ENCODE results near the gene ADGRG4. TPM values are rescaled to one million over a fixed set of nuclear protein-coding genes. Genes with fewer than 3 reads are reported as not detected.

The ADGRG4 gene
- total RNA-seq, 2 donors from 2014 or later = 0.14 to 0.41 TPM

DNA sequence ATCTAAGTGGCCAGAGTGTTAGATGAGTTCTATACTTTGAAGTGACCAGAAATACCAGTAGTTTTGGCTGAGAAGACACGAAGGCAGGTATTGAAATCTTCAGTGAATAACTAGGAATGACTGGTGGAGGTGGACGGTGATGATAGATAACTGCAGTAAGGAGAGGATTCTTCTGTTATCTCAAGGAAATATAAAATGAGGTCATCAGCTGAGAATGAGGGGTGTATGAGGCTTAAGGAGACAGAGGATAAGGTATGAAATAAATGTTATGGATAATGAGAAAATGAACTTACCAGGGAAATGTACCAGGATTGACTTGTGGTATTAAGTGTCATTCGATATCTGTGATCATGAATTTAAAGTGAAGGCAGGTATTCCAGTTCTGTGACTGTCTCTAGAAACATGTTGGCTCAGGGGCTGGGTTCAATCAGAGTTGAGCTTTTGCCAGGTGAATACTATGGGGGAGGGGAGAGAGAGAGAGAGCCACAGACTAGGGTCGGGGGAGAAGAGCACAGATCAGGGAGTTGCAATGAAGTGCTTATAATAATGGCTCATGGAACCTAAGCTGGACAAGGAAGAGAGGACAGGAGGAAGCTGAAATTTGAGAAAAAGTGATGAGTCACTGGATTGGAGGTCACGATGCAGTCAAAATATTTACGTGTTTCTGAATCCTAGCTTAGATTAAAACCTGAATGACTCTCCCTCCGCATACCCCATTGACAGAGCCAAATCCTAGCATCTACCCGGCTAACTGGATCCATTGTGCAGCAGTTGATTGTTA is 149.5 kb downstream of the ADGRG4 start:
- TF ChIP-seq, protein P1, sequence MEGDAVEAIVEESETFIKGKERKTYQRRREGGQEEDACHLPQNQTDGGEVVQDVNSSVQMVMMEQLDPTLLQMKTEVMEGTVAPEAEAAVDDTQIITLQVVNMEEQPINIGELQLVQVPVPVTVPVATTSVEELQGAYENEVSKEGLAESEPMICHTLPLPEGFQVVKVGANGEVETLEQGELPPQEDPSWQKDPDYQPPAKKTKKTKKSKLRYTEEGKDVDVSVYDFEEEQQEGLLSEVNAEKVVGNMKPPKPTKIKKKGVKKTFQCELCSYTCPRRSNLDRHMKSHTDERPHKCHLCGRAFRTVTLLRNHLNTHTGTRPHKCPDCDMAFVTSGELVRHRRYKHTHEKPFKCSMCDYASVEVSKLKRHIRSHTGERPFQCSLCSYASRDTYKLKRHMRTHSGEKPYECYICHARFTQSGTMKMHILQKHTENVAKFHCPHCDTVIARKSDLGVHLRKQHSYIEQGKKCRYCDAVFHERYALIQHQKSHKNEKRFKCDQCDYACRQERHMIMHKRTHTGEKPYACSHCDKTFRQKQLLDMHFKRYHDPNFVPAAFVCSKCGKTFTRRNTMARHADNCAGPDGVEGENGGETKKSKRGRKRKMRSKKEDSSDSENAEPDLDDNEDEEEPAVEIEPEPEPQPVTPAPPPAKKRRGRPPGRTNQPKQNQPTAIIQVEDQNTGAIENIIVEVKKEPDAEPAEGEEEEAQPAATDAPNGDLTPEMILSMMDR (IDR thresholded peaks at IDR 0.05) = no peak
- H3K36me3 ChIP-seq = no peaks in the 10 kb centered on the region
- no peak overlapping the region for H3K27ac ChIP-seq
- no peak for DNase-seq (ENCODE audit: low spot score)
- no peak overlapping the region for H3K4me3 ChIP-seq
- H3K9me3 ChIP-seq = no peaks in the 10 kb centered on the region
- H3K4me1 ChIP-seq (ENCODE audit: control insufficient read depth in 1 of 2, low read depth in 2 of 2) = no peaks in the 10 kb centered on the region
- no peaks in the 10 kb centered on the region for H3K27me3 ChIP-seq (replicated peaks; ENCODE audit: insufficient read depth)
- ATAC-seq (ENCODE audit: insufficient number of reproducible peaks, low FRiP score, low read depth) = no peak

GRCh38 chrX:136452614-136453013 is 151.9 kb downstream of the ADGRG4 start:
- TF ChIP-seq, protein P1 (IDR thresholded peaks at IDR 0.05) = no peak
- no peak for DNase-seq (ENCODE audit: low spot score)
- no peak for ATAC-seq (ENCODE audit: insufficient number of reproducible peaks, low FRiP score, low read depth)
- no peaks in the 10 kb centered on the region for H3K4me1 ChIP-seq (ENCODE audit: control insufficient read depth in 1 of 2, low read depth in 2 of 2)
- H3K27me3 ChIP-seq (replicated peaks; ENCODE audit: insufficient read depth) = no peaks in the 10 kb centered on the region
- H3K27ac ChIP-seq = no peak overlapping the region
- no peaks in the 10 kb centered on the region for H3K36me3 ChIP-seq
- no peak overlapping the region for H3K4me3 ChIP-seq
- H3K9me3 ChIP-seq = no peaks in the 10 kb centered on the region

DNA sequence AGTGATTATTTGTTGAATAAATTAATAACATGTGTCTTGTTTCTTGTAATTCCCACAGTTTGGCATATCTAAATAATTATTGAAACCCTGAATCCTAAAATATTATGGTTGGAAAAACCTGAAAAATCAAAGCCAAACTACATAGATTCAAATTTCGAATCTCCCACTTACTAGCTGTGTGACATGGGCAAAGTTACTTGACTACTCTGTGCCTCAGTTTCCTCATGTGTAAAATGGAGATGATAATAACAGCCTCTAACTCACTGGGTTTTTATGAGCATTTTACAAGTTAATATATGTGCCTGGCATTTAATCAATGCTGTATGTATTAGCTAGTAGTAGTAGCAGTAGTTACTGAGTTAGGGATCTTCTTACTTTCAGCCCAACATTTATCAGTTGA is 152.4 kb downstream of the ADGRG4 start:
- Histone ChIP-seq H3K27me3 (replicated peaks; ENCODE audit: insufficient read depth) (no peaks in the 10 kb centered on the region), H3K4me3 (no peak overlapping the region), H3K9me3 (no peaks in the 10 kb centered on the region), H3K36me3 (no peaks in the 10 kb centered on the region), H3K27ac (no peak overlapping the region), H3K4me1 (ENCODE audit: control insufficient read depth in 1 of 2, low read depth in 2 of 2) (no peaks in the 10 kb centered on the region)
- TF ChIP-seq, protein P1 (IDR thresholded peaks at IDR 0.05) = no peak
- no peak for ATAC-seq (ENCODE audit: insufficient number of reproducible peaks, low FRiP score, low read depth)
- no peak for DNase-seq (ENCODE audit: low spot score)

- H3K36me3 ChIP-seq = no peaks in the 10 kb centered on the region
- TF ChIP-seq, protein P1 (IDR thresholded peaks at IDR 0.05) = no peak
- H3K27me3 ChIP-seq (replicated peaks; ENCODE audit: insufficient read depth) = no peaks in the 10 kb centered on the region
- DNase-seq (ENCODE audit: low spot score) (no peak), ATAC-seq (ENCODE audit: insufficient number of reproducible peaks, low FRiP score, low read depth) (no peak)
- no peaks in the 10 kb centered on the region for H3K4me1 ChIP-seq (ENCODE audit: control insufficient read depth in 1 of 2, low read depth in 2 of 2)
- H3K4me3 ChIP-seq = no peak overlapping the region
- H3K27ac ChIP-seq = no peak overlapping the region
- H3K9me3 ChIP-seq = no peaks in the 10 kb centered on the region
Measured at GRCh38 chrX:136453771-136454170, 153.0 kb downstream of the ADGRG4 start.

DNA sequence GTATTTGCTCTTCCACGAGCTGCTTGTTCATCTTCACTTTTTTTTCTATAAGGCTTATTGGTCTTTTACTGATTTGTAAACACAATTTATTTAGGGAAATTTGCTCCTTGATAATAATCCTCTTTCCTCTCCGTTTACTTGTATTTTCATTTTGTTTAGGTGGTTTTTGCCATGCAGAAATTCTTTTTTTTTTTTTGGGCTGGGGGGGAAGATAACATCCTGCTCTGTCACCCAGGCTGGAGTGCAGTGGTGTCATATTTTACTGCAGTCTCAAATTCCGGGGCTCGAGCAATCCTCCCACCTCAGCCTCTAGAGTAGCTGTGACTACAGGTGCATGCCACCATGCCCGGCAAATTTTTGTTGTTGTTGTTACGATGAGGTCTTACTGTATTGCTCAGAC is 155.4 kb downstream of the ADGRG4 start:
- TF ChIP-seq, protein P1 (IDR thresholded peaks at IDR 0.05) = no peak
- no peak for DNase-seq (ENCODE audit: low spot score)
- H3K9me3 ChIP-seq = no peaks in the 10 kb centered on the region

More for the DNA sequence above, 155.4 kb downstream of the ADGRG4 start:
- no peak for ATAC-seq (ENCODE audit: insufficient number of reproducible peaks, low FRiP score, low read depth)
- no peaks in the 10 kb centered on the region for H3K4me1 ChIP-seq (ENCODE audit: control insufficient read depth in 1 of 2, low read depth in 2 of 2)
- H3K36me3 ChIP-seq = no peaks in the 10 kb centered on the region
- no peaks in the 10 kb centered on the region for H3K27me3 ChIP-seq (replicated peaks; ENCODE audit: insufficient read depth)
- H3K4me3 ChIP-seq = no peak overlapping the region
- no peak overlapping the region for H3K27ac ChIP-seq

Measured in thoracic aorta (tissue), 2 donors.